ENCODE data around the gene TM4SF4.

The TM4SF4 gene

DNA sequence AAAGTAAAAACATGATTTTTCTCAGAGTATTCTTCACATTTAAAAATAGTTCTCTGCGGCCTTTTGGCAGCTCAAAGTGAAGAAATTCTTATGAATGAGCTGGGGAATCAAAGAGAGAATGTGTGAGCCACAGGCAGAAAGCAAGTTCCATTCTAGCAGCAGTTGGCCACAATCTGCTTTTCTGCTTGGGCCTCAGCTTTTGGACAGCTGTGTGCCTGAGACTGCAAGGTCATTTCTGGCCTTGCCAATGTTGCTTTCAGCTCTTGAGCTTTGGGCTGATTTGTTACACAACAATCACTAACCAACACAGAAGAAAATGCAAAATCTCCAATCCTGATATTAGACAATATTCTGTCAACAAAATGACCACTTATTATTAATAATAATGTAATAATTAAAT, 14.4 kb upstream of the TM4SF4 start (continued):
- TF ChIP-seq, protein P1, sequence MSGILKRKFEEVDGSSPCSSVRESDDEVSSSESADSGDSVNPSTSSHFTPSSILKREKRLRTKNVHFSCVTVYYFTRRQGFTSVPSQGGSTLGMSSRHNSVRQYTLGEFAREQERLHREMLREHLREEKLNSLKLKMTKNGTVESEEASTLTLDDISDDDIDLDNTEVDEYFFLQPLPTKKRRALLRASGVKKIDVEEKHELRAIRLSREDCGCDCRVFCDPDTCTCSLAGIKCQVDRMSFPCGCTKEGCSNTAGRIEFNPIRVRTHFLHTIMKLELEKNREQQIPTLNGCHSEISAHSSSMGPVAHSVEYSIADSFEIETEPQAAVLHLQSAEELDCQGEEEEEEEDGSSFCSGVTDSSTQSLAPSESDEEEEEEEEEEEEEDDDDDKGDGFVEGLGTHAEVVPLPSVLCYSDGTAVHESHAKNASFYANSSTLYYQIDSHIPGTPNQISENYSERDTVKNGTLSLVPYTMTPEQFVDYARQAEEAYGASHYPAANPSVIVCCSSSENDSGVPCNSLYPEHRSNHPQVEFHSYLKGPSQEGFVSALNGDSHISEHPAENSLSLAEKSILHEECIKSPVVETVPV (CRISPR knock-in tag; IDR thresholded peaks at IDR 0.05) = no peak
- no peak for TF ChIP-seq CREB5 (CRISPR knock-in tag; IDR thresholded peaks at IDR 0.05; ENCODE audit: low read depth)
- TF ChIP-seq, protein P2, sequence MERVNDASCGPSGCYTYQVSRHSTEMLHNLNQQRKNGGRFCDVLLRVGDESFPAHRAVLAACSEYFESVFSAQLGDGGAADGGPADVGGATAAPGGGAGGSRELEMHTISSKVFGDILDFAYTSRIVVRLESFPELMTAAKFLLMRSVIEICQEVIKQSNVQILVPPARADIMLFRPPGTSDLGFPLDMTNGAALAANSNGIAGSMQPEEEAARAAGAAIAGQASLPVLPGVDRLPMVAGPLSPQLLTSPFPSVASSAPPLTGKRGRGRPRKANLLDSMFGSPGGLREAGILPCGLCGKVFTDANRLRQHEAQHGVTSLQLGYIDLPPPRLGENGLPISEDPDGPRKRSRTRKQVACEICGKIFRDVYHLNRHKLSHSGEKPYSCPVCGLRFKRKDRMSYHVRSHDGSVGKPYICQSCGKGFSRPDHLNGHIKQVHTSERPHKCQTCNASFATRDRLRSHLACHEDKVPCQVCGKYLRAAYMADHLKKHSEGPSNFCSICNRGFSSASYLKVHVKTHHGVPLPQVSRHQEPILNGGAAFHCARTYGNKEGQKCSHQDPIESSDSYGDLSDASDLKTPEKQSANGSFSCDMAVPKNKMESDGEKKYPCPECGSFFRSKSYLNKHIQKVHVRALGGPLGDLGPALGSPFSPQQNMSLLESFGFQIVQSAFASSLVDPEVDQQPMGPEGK (CRISPR knock-in tag; IDR thresholded peaks at IDR 0.05; ENCODE audit: borderline replicate concordance) = no peak

DNA sequence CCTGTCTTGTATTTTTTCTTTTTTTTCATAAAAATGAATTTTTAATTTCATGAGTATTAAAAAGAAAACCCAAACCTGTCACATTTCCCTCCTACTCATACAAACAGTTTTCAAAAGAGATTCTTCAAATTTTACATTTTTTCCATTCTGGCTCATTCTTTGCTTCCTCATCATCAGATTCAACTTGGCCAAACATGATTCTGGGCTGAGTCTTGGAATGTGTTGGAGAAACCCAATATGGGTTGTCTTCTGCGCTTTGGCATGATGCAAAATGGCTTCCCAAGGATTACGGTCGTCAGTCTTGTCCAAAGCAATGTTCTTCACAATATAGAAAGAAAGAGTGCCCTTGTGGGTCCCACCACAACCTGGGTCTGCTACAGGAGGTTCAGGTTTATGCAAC, 12.4 kb upstream of the TM4SF4 start:
- no peak for TF ChIP-seq RARB (CRISPR knock-in tag; IDR thresholded peaks at IDR 0.05)
- no peak for ATAC-seq

GRCh38 chr3:149462581-149463011, 11.9 kb upstream of the TM4SF4 start:
- TF ChIP-seq, protein P3, sequence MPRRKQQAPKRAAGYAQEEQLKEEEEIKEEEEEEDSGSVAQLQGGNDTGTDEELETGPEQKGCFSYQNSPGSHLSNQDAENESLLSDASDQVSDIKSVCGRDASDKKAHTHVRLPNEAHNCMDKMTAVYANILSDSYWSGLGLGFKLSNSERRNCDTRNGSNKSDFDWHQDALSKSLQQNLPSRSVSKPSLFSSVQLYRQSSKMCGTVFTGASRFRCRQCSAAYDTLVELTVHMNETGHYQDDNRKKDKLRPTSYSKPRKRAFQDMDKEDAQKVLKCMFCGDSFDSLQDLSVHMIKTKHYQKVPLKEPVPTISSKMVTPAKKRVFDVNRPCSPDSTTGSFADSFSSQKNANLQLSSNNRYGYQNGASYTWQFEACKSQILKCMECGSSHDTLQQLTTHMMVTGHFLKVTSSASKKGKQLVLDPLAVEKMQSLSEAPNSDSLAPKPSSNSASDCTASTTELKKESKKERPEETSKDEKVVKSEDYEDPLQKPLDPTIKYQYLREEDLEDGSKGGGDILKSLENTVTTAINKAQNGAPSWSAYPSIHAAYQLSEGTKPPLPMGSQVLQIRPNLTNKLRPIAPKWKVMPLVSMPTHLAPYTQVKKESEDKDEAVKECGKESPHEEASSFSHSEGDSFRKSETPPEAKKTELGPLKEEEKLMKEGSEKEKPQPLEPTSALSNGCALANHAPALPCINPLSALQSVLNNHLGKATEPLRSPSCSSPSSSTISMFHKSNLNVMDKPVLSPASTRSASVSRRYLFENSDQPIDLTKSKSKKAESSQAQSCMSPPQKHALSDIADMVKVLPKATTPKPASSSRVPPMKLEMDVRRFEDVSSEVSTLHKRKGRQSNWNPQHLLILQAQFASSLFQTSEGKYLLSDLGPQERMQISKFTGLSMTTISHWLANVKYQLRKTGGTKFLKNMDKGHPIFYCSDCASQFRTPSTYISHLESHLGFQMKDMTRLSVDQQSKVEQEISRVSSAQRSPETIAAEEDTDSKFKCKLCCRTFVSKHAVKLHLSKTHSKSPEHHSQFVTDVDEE (CRISPR knock-in tag; IDR thresholded peaks at IDR 0.05) = no peak
- TF ChIP-seq ZFP30 (CRISPR knock-in tag; IDR thresholded peaks at IDR 0.05) = no peak
- TF ChIP-seq TOX (CRISPR knock-in tag; IDR thresholded peaks at IDR 0.05; ENCODE audit: borderline replicate concordance) = no peak
- TF ChIP-seq ARNTL (CRISPR knock-in tag; IDR thresholded peaks at IDR 0.05; ENCODE audit: borderline replicate concordance, low read depth) = no peak
- no peak for TF ChIP-seq TCF4 (CRISPR knock-in tag; IDR thresholded peaks at IDR 0.05; ENCODE audit: borderline replicate concordance)
- no peak for TF ChIP-seq ZNF70 (CRISPR knock-in tag; IDR thresholded peaks at IDR 0.05)
- TF ChIP-seq POU6F1 (CRISPR knock-in tag; IDR thresholded peaks at IDR 0.05; ENCODE audit: borderline replicate concordance, low read depth) = no peak
- TF ChIP-seq PPARA (CRISPR knock-in tag; IDR thresholded peaks at IDR 0.05; ENCODE audit: borderline replicate concordance) = no peak
- TF ChIP-seq CSDC2 (CRISPR knock-in tag; IDR thresholded peaks at IDR 0.05) = no peak
- no peak for TF ChIP-seq BACH2 (CRISPR knock-in tag; IDR thresholded peaks at IDR 0.05; ENCODE audit: borderline replicate concordance)
- TF ChIP-seq ZFP3 (CRISPR knock-in tag; IDR thresholded peaks at IDR 0.05) = no peak
- TF ChIP-seq ZC3H10 (CRISPR knock-in tag; IDR thresholded peaks at IDR 0.05) = no peak
- TF ChIP-seq ZNF8 (CRISPR knock-in tag; IDR thresholded peaks at IDR 0.05) = no peak
- TF ChIP-seq, protein P2 (CRISPR knock-in tag; IDR thresholded peaks at IDR 0.05; ENCODE audit: borderline replicate concordance) = no peak
- TF ChIP-seq CREB5 (CRISPR knock-in tag; IDR thresholded peaks at IDR 0.05; ENCODE audit: low read depth) = no peak
- no peak for ATAC-seq
